Stimulated activated CD4-positive, alpha-beta T cell treated with anti-CD3 and anti-CD28 coated beads, Interleukin-4, amount 100 ng/mL, for 4 hours (primary cell): Measurements from ENCODE around the gene PYDC1.
"Not testable (repeated sequence)": the region's sequence is repeated elsewhere in the genome, so short reads cannot be mapped to it uniquely, and the experiment has no call there.

ENCODE experiments used
- DNase-seq, 2 experiments: peaks; one replicate each; pipeline ENCODE4 v3.0.0-alpha.2; 2020

PYDC1 gene

DNA sequence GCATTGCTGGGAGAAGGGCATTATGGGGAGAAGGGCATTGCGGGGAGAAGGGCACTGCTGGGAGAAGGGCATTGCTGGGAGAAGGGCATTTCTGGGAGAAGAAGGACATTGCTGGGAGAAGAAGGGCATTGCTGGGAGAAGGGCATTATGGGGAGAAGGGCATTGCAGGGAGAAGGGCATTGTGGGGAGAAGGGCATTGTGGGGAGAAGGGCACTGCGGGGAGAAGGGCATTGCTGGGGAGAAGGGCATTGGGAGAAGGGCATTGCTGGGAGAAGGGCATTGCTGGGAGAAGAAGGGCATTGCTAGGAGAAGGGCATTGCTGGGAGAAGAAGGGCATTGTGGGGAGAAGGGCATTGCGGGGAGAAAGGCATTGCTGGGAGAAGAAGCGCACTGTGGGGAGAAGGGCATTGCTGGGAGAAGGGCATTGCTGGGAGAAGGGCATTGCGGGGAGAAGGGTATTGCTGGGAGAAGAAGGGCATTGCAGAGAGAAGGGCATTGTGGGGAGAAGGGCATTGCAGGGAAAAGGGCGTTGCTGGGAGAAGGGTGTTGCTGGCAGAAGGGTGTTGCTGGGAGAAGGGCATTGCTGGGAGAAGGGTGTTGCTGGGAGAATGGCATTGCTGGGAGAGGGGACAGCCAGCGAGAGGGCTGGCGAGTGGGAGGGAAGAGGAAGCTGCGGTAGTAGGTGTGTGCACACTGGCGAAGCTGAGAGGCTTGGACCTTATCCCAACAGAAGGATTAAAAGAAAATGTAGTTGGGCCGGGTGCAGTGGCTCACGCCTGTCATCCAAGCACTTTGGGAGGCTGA, 4.6 kb upstream of the PYDC1 start:
- no peak for DNase-seq

DNA sequence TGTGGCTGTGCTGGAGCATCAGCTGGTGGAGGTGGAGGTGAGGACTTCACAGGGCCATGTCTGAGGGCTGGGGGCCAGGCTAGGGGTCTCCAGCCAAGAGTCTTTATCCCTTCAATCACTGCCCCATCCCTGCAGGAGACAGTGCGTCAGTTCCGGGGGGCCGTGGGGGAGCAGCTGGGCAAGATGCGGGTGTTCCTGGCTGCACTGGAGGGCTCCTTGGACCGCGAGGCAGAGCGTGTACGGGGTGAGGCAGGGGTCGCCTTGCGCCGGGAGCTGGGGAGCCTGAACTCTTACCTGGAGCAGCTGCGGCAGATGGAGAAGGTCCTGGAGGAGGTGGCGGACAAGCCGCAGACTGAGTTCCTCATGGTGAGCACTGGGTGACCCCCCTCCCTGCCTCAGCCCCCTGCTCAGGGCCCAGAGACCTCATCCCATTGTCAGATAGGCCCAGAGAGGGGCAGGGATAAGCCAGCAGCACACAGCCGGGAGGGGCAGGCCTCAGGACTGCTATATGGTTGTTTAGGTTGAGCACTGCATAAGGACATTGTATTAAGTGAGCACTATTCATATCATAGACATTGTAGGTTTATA, 2.3 kb upstream of the PYDC1 start:
- no peak for DNase-seq

DNA sequence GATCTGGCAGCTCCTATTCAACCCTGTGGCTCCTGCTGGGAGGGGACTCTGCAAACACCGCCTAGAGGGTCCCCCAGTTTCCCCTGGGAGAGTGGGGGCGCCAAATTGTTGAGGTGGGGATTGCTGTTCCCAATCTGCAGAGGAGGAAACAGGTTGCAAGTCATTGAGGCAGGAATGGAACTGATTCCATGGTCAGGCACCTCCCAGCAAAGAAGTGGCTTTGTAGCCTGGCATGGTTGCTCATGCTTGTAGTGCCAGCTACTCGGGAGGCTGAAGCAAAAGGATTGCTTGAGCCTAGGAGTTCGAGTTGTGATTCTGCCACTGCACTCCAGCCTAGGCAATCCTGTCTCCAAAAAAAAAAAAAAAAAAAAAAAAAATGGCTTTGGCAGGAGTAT, 198 bp upstream of the PYDC1 start:
- no peak for DNase-seq

DNA sequence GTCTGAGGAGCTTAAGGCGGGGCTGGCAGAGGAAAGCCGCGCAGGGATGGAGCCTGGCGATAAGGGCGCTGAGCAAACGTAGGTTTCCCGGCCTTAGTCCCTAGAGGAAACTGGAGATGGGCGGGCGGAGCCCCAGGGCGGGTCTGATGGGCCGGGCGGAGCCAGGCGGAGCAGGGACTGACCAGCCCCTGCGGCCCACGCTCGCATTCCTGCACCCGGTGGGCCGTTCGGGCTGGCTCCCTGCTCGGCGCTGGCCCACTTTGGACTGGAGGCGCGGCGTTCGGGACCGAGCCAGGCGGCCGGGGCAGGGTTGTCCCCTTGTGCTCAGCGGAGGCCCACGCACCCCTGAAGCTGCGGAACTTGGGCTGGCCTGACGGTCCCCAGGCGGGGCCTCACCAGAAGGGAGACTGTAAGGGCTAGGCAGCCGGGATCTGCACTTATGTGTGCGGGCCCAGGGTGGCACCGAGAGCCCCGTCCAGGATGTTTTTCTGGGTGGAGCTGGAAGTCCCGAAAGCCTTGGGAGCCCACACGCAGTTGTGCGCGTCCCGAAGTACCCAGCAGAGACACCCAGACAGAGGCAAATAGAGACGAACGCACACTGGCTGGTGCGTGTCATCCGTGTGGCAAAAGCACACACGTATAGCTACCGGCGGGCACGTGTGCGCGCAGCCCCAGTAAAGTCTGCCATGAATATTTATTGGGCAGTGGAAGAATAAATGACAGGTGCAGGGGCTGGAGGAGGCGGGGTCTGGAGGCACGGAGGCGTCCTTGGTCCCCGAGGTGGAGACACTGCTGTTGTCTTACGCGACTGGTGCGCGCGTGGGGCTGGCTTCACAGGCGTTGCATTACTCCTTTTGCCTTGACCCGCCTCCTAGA, 1.4 kb downstream of the PYDC1 start:
- DNase-seq, result no peak

DNA sequence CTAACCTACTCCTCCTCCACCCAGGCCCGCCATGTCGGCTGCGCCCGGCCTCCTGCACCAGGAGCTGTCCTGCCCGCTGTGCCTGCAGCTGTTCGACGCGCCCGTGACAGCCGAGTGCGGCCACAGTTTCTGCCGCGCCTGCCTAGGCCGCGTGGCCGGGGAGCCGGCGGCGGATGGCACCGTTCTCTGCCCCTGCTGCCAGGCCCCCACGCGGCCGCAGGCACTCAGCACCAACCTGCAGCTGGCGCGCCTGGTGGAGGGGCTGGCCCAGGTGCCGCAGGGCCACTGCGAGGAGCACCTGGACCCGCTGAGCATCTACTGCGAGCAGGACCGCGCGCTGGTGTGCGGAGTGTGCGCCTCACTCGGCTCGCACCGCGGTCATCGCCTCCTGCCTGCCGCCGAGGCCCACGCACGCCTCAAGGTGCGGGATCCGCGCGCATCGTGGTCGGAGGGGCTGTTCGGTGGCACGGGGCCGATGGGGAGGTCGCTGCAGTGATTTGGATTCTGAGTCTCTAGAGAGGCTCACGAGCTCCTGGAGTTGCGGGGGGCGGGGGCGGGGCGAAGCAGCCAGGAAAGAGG, 2.1 kb downstream of the PYDC1 start:
- no peak for DNase-seq

DNA sequence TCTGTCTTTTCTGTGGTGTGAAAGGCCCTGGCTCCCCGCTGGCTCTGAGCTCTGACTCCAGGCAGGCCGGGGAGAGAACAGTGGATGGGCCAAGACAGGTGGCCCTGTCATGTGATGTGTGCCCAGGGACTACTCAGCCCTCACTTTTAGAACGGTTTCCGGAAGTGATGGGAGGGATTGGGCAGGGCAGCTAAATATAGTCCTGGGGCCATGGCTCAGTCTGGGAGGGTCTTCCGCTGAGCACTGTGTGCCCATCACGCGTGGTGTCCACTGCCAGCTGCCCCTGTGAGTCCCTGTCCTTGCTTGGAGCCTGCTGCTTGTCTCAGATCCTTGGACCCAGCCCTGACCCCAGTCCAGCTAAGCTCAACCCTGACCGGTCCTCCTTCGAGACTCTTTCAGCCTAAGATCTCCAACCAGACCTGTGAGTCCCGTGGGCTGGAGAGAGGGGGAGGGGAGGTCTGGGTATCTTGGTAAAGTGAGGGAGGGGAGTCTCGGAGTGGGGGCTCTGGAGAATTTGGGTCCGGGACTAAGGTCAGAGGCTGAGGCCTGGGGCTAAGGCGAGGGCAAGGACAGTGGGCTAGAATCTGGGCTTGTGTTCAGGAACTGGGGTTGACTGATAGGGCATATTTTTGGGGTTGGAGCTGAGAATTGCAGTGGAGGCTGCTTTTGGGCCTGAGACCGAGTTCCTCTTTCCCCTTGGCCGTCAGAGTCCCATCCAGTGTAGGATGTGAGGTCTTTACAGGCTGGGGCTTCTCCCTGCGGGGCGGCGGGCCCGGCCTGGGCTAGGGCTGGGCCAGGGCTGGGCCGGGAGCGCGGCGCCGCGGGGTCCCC, 2.8 kb downstream of the PYDC1 start, which contains the start of gene TRIM72:
Gene TRIM72, plus strand, starts transcription at position 243 of the 831 bp plus-strand sequence. CDS start 620 bp downstream, outside the sequence.
- DNase-seq, result no peak

DNA sequence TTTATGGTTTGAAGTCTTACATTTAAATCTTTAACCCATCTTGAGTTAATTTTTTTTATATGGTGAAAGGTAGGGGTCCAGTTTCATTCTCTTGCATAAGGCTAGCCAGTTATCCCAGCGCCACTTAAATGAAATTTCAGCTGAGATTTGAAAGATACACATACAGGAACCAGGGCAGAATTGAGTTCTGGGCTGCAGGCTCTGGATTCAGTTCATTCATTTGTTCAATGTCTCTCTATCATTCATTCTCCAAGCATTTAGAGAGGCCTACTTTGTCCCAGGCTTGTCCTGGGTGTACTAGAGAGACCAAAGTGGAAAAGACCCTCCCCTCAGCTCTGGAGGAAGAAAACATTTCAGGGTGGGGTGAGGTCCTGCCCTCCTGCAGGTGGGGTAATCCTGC, 3.6 kb downstream of the PYDC1 start:
- no peak for DNase-seq

DNA sequence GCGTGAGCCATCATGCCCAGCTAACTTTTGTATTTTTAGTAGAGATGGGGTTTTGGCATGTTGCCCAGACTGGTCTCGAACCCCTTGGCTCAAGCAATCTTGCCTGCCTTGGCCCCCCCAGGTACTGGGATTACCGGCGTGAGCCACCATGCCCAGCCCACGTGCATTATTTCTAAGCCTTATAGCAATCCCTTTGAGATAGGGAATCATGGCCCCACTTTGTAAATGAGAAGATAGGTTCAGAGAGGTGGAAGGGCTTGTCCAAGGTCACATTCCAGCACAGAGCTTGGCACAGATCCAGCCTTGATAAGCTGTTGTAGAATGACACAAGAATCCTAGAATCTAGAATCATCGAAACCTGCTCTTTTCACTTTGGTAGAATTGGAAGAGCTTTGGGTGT, 10.2 kb downstream of the PYDC1 start:
- no peak for DNase-seq

DNA sequence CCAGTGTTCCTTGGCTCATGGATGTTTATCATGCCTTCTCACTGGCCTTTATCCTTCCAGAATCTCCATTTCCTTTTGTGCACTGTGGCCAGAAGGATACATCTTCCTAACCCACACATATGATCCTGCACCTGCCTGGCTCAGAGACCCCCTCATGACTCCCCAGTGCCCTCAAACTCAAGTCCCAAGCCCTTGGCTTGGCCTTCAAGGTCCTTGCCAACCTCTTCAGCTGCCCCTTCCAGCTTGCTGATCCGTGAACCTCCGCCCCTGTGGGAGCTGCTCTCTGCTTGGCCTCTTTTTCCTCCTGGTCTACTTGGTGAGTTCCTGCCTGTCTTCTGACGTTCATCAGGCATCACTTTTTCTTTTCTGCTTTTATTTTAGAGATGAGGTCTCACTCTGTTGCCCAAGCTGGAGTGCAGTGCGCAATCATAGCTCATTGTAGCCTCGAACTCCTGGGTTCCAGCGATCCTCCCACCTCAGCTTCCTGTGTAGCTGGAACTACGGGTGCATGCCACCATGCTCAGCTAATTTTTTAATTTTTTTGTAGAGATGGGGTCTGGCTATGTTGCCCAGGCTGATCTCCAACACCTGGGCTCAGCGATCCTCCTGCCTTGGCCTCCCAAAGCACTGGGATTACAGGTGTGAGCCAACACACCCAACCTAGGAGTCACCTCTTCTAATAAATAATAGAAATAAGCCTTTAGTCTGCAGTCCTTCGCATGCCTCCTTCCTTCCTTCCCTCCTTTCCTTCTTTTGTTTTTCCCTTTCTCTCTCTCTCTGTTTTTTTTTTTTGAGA, 11.9 kb downstream of the PYDC1 start:
- no peak for DNase-seq

DNA sequence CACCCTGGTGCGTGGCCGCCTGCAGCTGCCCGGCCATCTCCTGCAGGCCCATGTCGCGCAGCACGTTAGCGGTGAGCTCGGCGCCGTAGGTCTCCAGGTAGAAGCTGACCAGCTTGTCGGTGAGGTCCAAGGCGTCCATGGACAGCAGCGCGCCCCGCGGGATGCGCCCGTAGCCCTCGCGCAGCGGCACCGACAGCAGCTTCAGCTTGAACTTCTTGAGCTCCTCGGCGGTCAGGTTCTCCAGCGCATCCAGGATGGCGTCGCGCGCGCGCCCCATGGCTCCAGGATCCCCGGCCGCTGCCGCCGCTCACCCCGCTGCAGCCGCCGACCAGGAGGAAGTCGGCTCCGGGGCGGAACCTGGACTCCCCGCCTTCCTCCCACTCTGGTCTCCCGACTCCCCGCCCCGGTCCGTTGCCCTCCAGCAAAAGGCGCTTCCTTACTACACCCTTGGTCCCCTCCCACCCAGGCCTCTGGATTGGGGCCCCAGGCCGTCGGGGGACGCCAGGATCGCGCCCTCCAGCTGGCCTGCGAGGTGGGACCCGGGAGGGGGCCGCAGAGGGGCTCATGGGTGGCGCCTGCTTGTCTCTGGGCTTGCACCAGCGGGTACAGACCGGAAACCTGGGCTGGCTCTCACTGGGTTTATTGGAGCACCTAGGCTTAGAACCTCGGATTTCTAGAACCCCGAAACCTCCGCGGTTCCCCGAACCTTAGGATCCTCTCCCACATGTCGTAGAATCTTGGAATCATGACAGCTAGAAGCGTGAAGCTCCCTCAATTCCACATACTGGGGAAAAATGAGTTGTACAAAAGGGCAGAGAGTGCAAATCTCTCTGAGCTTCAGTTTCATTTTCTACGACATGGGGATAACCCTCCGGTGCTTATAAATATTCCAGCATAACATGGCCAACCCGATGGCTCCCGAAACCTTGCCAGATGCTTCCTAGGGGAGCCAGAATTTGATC, 14.2 kb downstream of the PYDC1 start, which contains the start of gene PYCARD:
Gene PYCARD, minus strand, starts transcription at position 347 of the 962 bp plus-strand sequence. Its CDS starts 70 bp downstream, at position 277.
- peak in 1 of 2 experiments; percentile 18 for DNase-seq

DNA sequence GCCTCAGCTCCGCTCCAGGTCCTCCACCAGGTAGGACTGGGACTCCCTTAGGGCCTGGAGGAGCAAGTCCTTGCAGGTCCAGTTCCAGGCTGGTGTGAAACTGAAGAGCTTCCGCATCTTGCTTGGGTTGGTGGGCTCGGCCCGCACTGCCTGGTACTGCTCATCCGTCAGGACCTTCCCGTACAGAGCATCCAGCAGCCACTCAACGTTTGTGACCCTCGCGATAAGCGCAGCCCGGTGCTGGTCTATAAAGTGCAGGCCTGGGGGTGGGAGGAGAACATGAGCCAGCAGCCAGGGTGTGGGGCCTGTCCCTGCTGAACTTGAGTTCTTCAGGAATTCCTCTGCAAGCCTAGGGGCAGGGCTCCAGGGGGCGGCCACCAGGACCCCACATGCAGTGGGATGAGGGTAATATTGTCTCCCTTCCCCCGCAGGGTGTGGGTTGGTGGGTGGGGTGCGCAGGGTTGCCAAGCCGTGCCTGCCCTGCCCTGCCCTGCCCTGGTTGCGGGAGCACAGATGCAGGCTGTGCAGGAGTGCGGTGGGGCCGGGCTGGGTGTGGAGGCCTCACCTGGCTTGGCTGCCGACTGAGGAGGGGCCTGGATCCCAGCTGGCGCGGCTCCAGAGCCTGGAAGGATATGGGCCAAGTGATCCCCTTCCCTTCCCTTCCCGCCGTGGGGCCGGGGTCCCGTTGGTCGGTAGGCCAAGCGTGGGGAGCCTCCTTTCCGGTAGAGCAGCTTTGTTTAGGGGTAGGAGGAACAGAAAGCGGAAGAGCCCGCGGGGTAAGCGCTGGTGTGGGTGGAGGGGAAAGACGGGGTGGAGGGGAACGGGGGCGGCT, 15.1 kb downstream of the PYDC1 start:
- DNase-seq, result peak; percentile 27 to 45

DNA sequence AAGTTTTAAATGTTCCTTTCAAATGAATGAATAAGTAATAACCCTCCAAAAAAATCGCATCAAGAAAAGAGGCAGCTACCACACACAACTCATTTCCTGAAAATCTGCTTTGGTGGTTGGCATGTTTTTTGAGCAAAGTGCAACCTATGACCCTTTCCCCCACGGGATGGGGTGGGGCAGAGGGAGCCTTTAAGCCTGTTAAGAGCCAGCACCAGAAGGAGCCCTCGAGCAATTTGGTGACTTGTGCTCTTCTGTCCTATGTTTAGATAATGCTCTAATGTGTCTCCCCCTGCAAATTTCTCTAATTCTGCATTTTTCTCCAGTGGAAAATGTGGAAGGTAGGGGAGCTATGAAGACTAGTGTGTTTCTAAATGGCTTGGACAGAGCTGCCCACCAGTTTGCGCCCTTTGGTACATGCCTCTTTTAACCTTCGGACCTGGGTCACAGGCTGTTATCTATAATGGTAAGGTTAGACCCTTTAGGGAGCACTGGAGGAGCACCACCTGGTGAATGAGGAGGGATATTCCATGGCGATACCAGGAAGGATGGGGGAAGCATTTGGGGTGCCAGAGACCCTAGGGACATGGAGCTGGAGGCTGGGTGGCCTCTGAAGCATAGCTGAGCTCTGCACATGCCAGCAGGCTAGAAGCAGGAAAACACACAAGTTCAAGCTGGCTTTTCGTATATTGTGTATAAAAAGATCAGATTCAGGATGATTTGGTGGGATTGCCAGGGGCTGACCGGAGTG, 15.9 kb downstream of the PYDC1 start:
- peak in 1 of 2 experiments; percentile 29 for DNase-seq

DNA sequence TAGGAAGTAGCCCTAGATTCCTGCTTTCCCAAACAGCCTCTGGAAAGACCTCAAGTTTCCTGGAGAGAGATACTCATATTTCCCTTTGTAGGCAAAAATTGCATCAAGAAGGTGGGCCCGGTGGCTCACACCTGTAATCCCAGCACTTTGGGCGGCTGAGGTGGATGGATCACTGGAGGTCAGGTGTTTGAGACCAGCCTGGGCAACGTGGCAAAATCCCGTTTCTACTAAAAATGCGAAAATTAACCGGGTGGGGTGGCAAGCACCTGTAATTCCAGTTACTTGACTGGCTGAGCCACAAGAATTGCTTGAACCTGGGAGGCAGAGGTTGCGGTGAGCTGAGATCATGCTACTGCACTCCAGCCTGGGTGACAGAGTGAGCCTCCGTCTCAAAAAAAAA, 16.8 kb downstream of the PYDC1 start:
- DNase-seq, result not testable (repeated sequence)

DNA sequence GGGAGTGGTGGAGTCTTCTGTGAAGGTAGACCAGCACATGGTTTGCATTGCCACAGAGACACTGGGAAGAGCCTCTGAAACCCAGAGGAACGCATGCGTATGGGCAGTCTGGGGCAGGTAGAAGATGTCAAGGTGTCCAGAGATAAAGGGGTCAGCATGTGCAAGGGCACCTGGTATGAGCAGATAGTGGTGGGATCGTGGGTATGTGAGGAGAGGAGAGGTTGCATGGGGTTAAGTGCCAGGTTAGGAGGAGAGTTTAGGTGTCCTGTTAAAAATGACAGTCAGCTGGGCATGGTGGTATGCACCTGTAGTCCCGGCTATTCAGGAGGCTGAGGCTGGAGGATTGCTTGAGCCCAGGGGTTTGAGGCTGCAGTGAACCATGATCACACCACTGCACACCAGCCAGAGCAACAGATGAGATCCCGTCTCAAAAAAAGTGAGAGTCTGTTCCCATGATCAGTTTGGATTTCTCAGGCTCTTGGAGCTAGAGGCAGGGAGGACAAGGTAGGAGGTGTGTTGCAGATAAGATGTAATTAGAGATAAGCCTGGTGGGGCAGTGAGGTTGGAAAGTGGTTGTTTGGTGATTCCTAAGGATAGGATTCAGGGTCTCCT, 17.4 kb downstream of the PYDC1 start:
- no peak for DNase-seq

DNA sequence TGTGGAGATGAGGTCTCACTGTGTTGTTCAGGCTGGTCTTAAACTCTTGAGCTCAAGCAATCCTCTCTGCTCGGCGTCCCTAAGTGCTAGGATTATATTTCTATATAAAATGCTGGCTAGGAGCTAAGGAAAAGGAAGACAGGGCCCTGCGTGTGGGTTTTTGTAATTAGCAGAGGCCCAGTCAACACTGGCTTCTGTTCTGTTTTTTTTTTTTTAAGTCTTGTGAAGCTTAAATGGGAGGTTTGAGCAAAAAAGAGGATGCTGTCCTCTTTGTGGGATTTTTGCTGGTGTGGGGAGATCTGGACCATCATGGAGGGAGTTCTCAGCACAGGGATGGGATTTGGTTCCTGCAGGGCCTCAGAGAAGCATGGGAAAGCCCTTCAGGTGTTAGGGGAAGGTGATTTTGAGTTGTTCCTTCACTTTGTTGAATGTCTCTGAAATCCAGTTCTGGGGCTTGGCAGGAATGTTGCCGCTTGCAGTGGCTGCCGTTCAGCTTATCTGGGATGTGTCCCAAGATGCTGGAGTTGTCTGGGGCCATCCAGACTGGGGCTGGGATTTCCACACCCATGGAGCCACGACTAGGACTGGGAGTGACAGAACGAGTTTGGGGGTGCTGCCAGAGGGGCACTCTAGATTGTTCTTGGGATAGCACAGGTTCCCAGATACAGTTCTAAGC, 18.6 kb downstream of the PYDC1 start:
- DNase-seq, result no peak

DNA sequence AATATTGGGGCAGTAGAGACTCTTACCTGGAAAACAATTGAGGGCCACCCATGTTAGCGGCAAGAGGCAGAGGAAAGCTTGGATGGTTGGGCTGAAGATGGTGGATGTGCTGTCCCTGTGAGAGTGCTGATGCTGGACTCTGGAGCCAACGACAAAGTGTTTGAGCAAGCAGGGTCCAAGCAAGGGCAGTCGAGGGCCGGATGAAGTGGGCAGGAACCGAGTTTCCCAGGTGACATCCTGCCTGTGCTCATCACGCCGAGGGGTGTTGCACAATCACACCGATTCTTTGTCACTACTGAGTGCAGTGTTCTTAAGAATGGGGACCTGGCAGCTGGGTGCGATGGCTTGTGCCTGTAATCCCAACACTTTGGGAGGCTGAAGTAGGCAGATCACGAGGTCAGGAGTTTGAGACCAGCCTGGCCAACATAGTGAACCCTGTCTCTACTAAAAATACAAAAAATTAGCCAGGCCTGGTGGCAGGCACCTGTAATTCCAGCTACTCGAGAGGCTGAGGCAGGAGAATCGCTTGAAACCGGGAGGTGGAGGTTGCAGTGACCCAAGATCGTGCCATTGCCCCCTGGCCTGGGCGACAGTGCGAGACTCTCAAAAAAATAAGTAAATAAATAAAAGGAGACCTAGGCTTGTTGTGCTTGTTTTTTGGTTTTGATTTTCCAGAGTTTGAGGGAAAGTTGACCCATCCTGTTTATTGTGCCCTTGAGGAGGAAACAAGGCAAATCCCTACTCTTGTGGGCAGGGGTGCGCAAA, 20.4 kb downstream of the PYDC1 start:
- no peak for DNase-seq
